OCI-LY7 (cell line): ENCODE data around the gene SLC66A2. TPM values are rescaled to one million over a fixed set of nuclear protein-coding genes. Genes with fewer than 3 reads are reported as not detected.

Experiments used
- BruUV-seq: library from RNA; stranded (reverse); fragments of 400-500 nt; replicated peaks from 2 replicates; lab custom pipeline; 2021; lab: Mats Ljungman, UMichigan
- CTCF ChIA-PET: fragments of 300-600 bp; sonication (Branson Sonifier 250); formaldehyde crosslinking; loops from one replicate; lab custom pipeline; 2022; ENCODE audit warnings: antibody characterized with exemption; ENCODE audit not compliant: unreplicated experiment; lab: Charles Lee
- POLR2A ChIA-PET: fragments of 300-600 bp; sonication (Branson Sonifier 250); formaldehyde crosslinking; loops from one replicate; lab custom pipeline; 2022; ENCODE audit warnings: antibody characterized with exemption; lab: Charles Lee
- DNase-seq: peaks from one replicate; pipeline ENCODE4 v3.0.0-alpha.2; 2015; ENCODE audit warnings: low spot score
- H2AFZ ChIP-seq: fragments of 200-600 bp; sonication (generic), shearing (Covaris generic); 2 replicates; pipeline ENCODE4 v1.6.1; 2014; ENCODE audit warnings: mild to moderate bottlenecking, antibody characterized with exemption, low read length, moderate library complexity
- H3K27ac ChIP-seq: fragments of 200-600 bp; sonication (generic); 2 replicates; pipeline ENCODE4 v1.5.1; 2014; ENCODE audit warnings: mixed run types, low read depth, mild to moderate bottlenecking, moderate library complexity, low read length, inconsistent platforms; ENCODE audit not compliant: poor library complexity, severe bottlenecking
- H3K36me3 ChIP-seq: fragments of 200-600 bp; sonication (generic); 2 replicates; pipeline ENCODE4 v1.6.1; 2014; ENCODE audit warnings: mild to moderate bottlenecking, antibody characterized with exemption, low read length, moderate library complexity, mixed read lengths; ENCODE audit not compliant: insufficient read depth
- H3K4me1 ChIP-seq: fragments of 200-600 bp; sonication (generic); 2 replicates; pipeline ENCODE4 v1.5.1; 2014; ENCODE audit warnings: mild to moderate bottlenecking, low read length; ENCODE audit not compliant: insufficient read depth, poor library complexity, severe bottlenecking
- H3K4me2 ChIP-seq: fragments of 200-600 bp; sonication (generic); 2 replicates; pipeline ENCODE4 v1.6.1; 2014; ENCODE audit warnings: mild to moderate bottlenecking, low read length
- H3K4me3 ChIP-seq: fragments of 200-600 bp; sonication (generic); 2 replicates; pipeline ENCODE4 v1.5.1; 2014; ENCODE audit warnings: mild to moderate bottlenecking, low read depth, low read length; ENCODE audit not compliant: poor library complexity, severe bottlenecking
- H3K79me2 ChIP-seq: fragments of 200-600 bp; sonication (generic); 2 replicates; pipeline ENCODE4 v1.6.1; 2016; ENCODE audit warnings: low read depth, mild to moderate bottlenecking, low read length, moderate library complexity, mixed read lengths; ENCODE audit not compliant: insufficient read depth
- H3K9me2 ChIP-seq: fragments of 200-600 bp; sonication (generic); 2 replicates; pipeline ENCODE4 v1.6.1; 2016; ENCODE audit warnings: mild to moderate bottlenecking, low read length, mixed read lengths; ENCODE audit not compliant: insufficient read depth
- H3K9me3 ChIP-seq: fragments of 200-600 bp; sonication (generic); 2 replicates; pipeline ENCODE4 v1.6.1; 2014; ENCODE audit warnings: mild to moderate bottlenecking, mixed run types, low read length, mixed read lengths
- H4K20me1 ChIP-seq: fragments of 200-600 bp; sonication (generic); 2 replicates; pipeline ENCODE4 v1.6.1; 2014; ENCODE audit warnings: mild to moderate bottlenecking, antibody characterized with exemption, low read length, moderate library complexity, mixed read lengths; ENCODE audit not compliant: insufficient read depth
- CTCF ChIP-seq: fragments of 200-600 bp; sonication (generic); conservative IDR thresholded peaks from 2 replicates; pipeline ENCODE4 v1.5.1; 2014; ENCODE audit warnings: mild to moderate bottlenecking, antibody characterized with exemption, low read length, moderate library complexity, mixed read lengths
- EZH2phosphoT487 ChIP-seq: fragments of 200-600 bp; sonication (generic); IDR thresholded peaks from 2 replicates; pipeline ENCODE4 v1.6.1; 2018; ENCODE audit warnings: low read depth, borderline replicate concordance, mild to moderate bottlenecking, mixed run types, antibody characterized with exemption, low read length, moderate library complexity, mixed read lengths
- intact Hi-C: fragments of 100-400 bp; cut with micrococcal nuclease; formaldehyde crosslinking; loops from one replicate; pipeline ENCODE4 v1.10.0; 2022; ENCODE audit not compliant: unreplicated experiment
- total RNA-seq, 2 experiments: library from RNA; depleted of rRNA in 1 of 2; stranded (reverse); fragments of >200 nt in 1 of 2; shearing (Covaris generic) in 1 of 2; gene quantifications; 2 replicates each; pipeline ENCODE4 v1.2.3, GENCODE V29; 2014 to 2022

The SLC66A2 gene
- total RNA-seq, 2 experiments from 2014 or later: 14.5 to 17.9 TPM

- ChIA-PET POLR2A (no interaction called here), CTCF (no interaction called here)
- Histone ChIP-seq H3K9me3 (no peaks in the 10 kb centered on the region), H3K4me2 (no peak overlapping the region), H3K79me2 (no peaks in the 10 kb centered on the region), H3K9me2 (no peaks in the 10 kb centered on the region), H2AFZ (no peak overlapping the region), H3K27ac (no peak overlapping the region), H3K36me3 (no peaks in the 10 kb centered on the region), H3K4me1 (peaks cover 7% of the 10 kb centered on the region), H4K20me1 (no peaks in the 10 kb centered on the region), H3K4me3 (no peak overlapping the region)
- TF ChIP-seq EZH2phosphoT487: no peak
- TF ChIP-seq CTCF: no peak
- no peak for DNase-seq
- intact Hi-C loops: no loop called here
- no TSS peak for BruUV-seq
Measured at GRCh38 chr18:79887181-79888000, 64.1 kb downstream of the SLC66A2 start.

GRCh38 chr18:79884963-79885728, 66.3 kb downstream of the SLC66A2 start:
- Histone ChIP-seq H3K4me2 (peak overlapping the region; percentile 26), H3K36me3 (no peaks in the 10 kb centered on the region), H3K9me3 (no peaks in the 10 kb centered on the region), H3K79me2 (no peaks in the 10 kb centered on the region), H4K20me1 (no peaks in the 10 kb centered on the region), H3K9me2 (no peaks in the 10 kb centered on the region), H3K27ac (no peak overlapping the region), H3K4me3 (no peak overlapping the region), H3K4me1 (peaks cover 7% of the 10 kb centered on the region), H2AFZ (no peak overlapping the region)
- TF ChIP-seq EZH2phosphoT487: no peak
- peak; percentile 53 for TF ChIP-seq CTCF
- CTCF ChIA-PET: no interaction called here
- intact Hi-C loops: no loop called here
- POLR2A ChIA-PET: no interaction called here
- peak; percentile 28 for DNase-seq
- no TSS peak for BruUV-seq
